HL-60 (cell line): ENCODE data around the gene ABCC11.

Experiments
- DNase-seq, 2 experiments: peaks; one replicate each; pipeline ENCODE4 v3.0.0-alpha.2; 2010 to 2020; ENCODE audit warnings: low read depth in 1 of 2, low spot score in 1 of 2
- H3K27ac ChIP-seq: fragments of 250-450 bp; sonication (Bioruptor Pico); replicated peaks from 2 replicates; pipeline ENCODE4 v1.5.1; 2020; ENCODE audit warnings: mild to moderate bottlenecking, moderate library complexity
- H3K27me3 ChIP-seq: fragments of 250-450 bp; sonication (Bioruptor Pico); 2 replicates; pipeline ENCODE4 v1.5.1; 2021; ENCODE audit warnings: mild to moderate bottlenecking, moderate library complexity; ENCODE audit not compliant: insufficient read depth, poor library complexity, severe bottlenecking
- H3K4me3 ChIP-seq: replicated peaks from 2 replicates; pipeline ENCODE4 v1.5.1; 2011; ENCODE audit warnings: mild to moderate bottlenecking, control low read depth, low read length; ENCODE audit not compliant: insufficient read depth
- CTCF ChIP-seq: IDR thresholded peaks from one replicate; pipeline ENCODE4 v1.5.1; 2011; ENCODE audit warnings: low read length, control low read depth, inconsistent platforms; ENCODE audit not compliant: insufficient read depth
- GABPA ChIP-seq: IDR thresholded peaks from 2 replicates; pipeline ENCODE4 v1.6.1; 2012; ENCODE audit warnings: low read depth
- POLR2AphosphoS5 ChIP-seq: IDR thresholded peaks from 2 replicates; pipeline ENCODE4 v1.6.1; 2012; ENCODE audit warnings: low read depth
- REST ChIP-seq: IDR thresholded peaks from 2 replicates; pipeline ENCODE4 v1.6.1; 2012; ENCODE audit warnings: low read depth; ENCODE audit not compliant: insufficient replicate concordance
- SPI1 ChIP-seq: IDR thresholded peaks from 2 replicates; pipeline ENCODE4 v1.6.1; 2012; ENCODE audit warnings: low read depth, mild to moderate bottlenecking, borderline replicate concordance

Gene ABCC11

GRCh38 chr16:48215738-48216137, 31.6 kb downstream of the ABCC11 start:
- Histone ChIP-seq H3K27ac (no peak overlapping the region), H3K4me3 (no peak overlapping the region), H3K27me3 (no peaks in the 10 kb centered on the region)
- no peak for DNase-seq
- no peak for TF ChIP-seq CTCF
- TF ChIP-seq SPI1: no peak
- no peak for TF ChIP-seq POLR2AphosphoS5
- no peak for TF ChIP-seq REST
- no peak for TF ChIP-seq GABPA

GRCh38 chr16:48212033-48212432, 35.3 kb downstream of the ABCC11 start:
- Histone ChIP-seq H3K27me3 (no peaks in the 10 kb centered on the region), H3K4me3 (no peak overlapping the region), H3K27ac (no peak overlapping the region)
- TF ChIP-seq CTCF: no peak
- no peak for TF ChIP-seq POLR2AphosphoS5
- no peak for TF ChIP-seq REST
- no peak for TF ChIP-seq SPI1
- no peak for TF ChIP-seq GABPA
- DNase-seq: no peak

- no peak overlapping the region for H3K27ac ChIP-seq
Measured at GRCh38 chr16:48210747-48211146, 36.6 kb downstream of the ABCC11 start.

More at GRCh38 chr16:48210747-48211146, 36.6 kb downstream of the ABCC11 start:
- TF ChIP-seq POLR2AphosphoS5 (no peak), CTCF (no peak), GABPA (no peak)
- no peaks in the 10 kb centered on the region for H3K27me3 ChIP-seq
- H3K4me3 ChIP-seq: no peak overlapping the region
- DNase-seq: no peak
